K562 (cell line): ENCODE measurements around the gene BST1.

ENCODE experiments used
- CBX2 ChIP-seq: fragments of 200-600 bp; sonication (generic); IDR thresholded peaks from one replicate; pipeline ENCODE4 v1.6.1; 2012; ENCODE audit warnings: mild to moderate bottlenecking, low read length, inconsistent platforms; ENCODE audit not compliant: insufficient read depth, poor library complexity, severe bottlenecking
- CTCF ChIP-seq, 3 experiments: IDR thresholded peaks in 2 of 3; conservative IDR thresholded peaks in 1 of 3; 2 replicates each; pipeline ENCODE4 v1.5.1; 2011 to 2012; ENCODE audit warnings: low read length in 3 of 3, mild to moderate bottlenecking in 3 of 3, control low read depth in 2 of 3, improper control_type of control experiment in 1 of 3, inconsistent platforms in 1 of 3, low read depth in 1 of 3, mixed read lengths in 1 of 3, moderate library complexity in 1 of 3; ENCODE audit not compliant: insufficient read depth in 2 of 3
- EGR1 ChIP-seq: fragments of 450-650 bp; conservative IDR thresholded peaks from 2 replicates; pipeline ENCODE4 v1.6.1; 2017; ENCODE audit warnings: mild to moderate bottlenecking
- FOXK1 ChIP-seq: sonication (generic); formaldehyde crosslinking; IDR thresholded peaks from 2 replicates; pipeline ENCODE4 v1.8.0; 2022; ENCODE audit warnings: missing genetic modification reagents, mild to moderate bottlenecking, borderline replicate concordance
- KAT8 ChIP-seq: fragments of 450-650 bp; IDR thresholded peaks from 2 replicates; pipeline ENCODE4 v1.6.1; 2016; ENCODE audit warnings: low read depth, mild to moderate bottlenecking
- NR3C1 ChIP-seq: sonication (generic); formaldehyde crosslinking; IDR thresholded peaks from 2 replicates; pipeline ENCODE4 v1.8.1; 2022; ENCODE audit warnings: missing genetic modification reagents
- PTRF ChIP-seq: fragments of 450-650 bp; IDR thresholded peaks from 2 replicates; pipeline ENCODE4 v1.6.1; 2016; ENCODE audit warnings: mild to moderate bottlenecking, missing genetic modification characterization, missing compliant biosample characterization
- RFX5 ChIP-seq: IDR thresholded peaks from 2 replicates; pipeline ENCODE4 v1.6.1; 2011; ENCODE audit warnings: low read depth, mild to moderate bottlenecking, improper control_type of control experiment, low read length
- SMC3 ChIP-seq: conservative IDR thresholded peaks from 2 replicates; pipeline ENCODE4 v1.6.1; 2011; ENCODE audit warnings: low read depth, low read length, improper control_type of control experiment; ENCODE audit not compliant: insufficient read depth
- TAF15 ChIP-seq: fragments of 200-400 bp; formaldehyde crosslinking; IDR thresholded peaks from 2 replicates; pipeline ENCODE4 v1.6.1; 2017; ENCODE audit warnings: mild to moderate bottlenecking, low read depth, low read length, moderate library complexity
- YY1 ChIP-seq, 3 experiments: IDR thresholded peaks; 2 replicates each; pipeline ENCODE4 v1.6.1; 2011; ENCODE audit warnings: low read length in 2 of 3, mild to moderate bottlenecking in 2 of 3, moderate library complexity in 2 of 3, borderline replicate concordance in 1 of 3, control low read depth in 1 of 3, low read depth in 1 of 3; ENCODE audit not compliant: insufficient read depth in 3 of 3, insufficient replicate concordance in 2 of 3, control insufficient read depth in 1 of 3, insufficient read length in 1 of 3; ENCODE audit errors: extremely low read depth in 1 of 3
- ZBTB12 ChIP-seq: fragments of 250-450 bp; sonication (Bioruptor Pico); IDR thresholded peaks from 2 replicates; pipeline ENCODE4 v1.4.0; 2020
- ZNF354B ChIP-seq: fragments of 250-450 bp; sonication (Bioruptor Pico); IDR thresholded peaks from 2 replicates; pipeline ENCODE4 v1.4.0; 2020
- ZNF76 ChIP-seq: fragments of 250-450 bp; sonication (Bioruptor Pico); IDR thresholded peaks from 2 replicates; pipeline ENCODE4 v1.4.0; 2020; ENCODE audit warnings: mild to moderate bottlenecking, moderate library complexity, borderline replicate concordance

- no peak for TF ChIP-seq CBX2
- TF ChIP-seq ZBTB12 (CRISPR knock-in tag) = no peak
- TF ChIP-seq CTCF (IDR thresholded peaks at IDR 0.05 in 2 of 3, conservative IDR thresholded peaks at IDR 0.05 in 1 of 3; ENCODE audit: insufficient read depth in 2 of 3, low read depth in 1 of 3, low read length in 3 of 3) = no peak
- no peak for TF ChIP-seq EGR1
- no peak for TF ChIP-seq KAT8
- no peak for TF ChIP-seq NR3C1 (CRISPR knock-in tag)
- TF ChIP-seq ZNF76 = no peak
- TF ChIP-seq ZNF354B (CRISPR knock-in tag) = no peak
- no peak for TF ChIP-seq YY1 (IDR thresholded peaks at IDR 0.05; ENCODE audit: borderline replicate concordance in 1 of 3, control insufficient read depth in 1 of 3, extremely low read depth in 1 of 3, insufficient read depth in 3 of 3, insufficient read length in 1 of 3, insufficient replicate concordance in 2 of 3, low read depth in 1 of 3, low read length in 2 of 3)
- TF ChIP-seq RFX5 = no peak
- TF ChIP-seq PTRF = no peak
- TF ChIP-seq SMC3 = no peak
- no peak for TF ChIP-seq FOXK1
- no peak for TF ChIP-seq TAF15
These were observed 26.8 kb upstream of the BST1 start for GRCh38 chr4:15676039-15676438.
